ENCODE results near the gene SENP7. TPM values are rescaled to one million over a fixed set of nuclear protein-coding genes. Genes with fewer than 3 reads are reported as not detected.

Gene SENP7
- total RNA-seq, 1 donor from 2014 or later, result 26.0 TPM

DNA sequence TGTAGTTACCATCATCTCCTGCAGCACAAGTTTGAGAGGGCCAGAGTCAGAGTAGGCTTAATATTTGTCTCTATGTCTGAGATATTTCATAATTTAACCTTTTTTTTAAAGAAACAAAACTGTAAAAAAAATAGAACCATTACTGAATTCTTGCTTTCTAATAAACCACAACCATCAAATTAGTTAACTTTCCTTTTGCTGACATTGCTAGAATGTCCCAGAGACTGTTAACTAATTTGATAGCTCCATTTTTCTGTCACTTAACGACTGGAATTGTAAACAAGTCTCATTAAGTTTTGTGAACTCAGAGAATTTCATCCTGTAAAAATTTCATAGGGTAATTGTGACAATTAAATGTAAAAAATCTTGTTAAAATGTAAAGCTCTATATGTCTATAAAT, 228.3 kb downstream of the SENP7 start:
- TF ChIP-seq, protein P1, sequence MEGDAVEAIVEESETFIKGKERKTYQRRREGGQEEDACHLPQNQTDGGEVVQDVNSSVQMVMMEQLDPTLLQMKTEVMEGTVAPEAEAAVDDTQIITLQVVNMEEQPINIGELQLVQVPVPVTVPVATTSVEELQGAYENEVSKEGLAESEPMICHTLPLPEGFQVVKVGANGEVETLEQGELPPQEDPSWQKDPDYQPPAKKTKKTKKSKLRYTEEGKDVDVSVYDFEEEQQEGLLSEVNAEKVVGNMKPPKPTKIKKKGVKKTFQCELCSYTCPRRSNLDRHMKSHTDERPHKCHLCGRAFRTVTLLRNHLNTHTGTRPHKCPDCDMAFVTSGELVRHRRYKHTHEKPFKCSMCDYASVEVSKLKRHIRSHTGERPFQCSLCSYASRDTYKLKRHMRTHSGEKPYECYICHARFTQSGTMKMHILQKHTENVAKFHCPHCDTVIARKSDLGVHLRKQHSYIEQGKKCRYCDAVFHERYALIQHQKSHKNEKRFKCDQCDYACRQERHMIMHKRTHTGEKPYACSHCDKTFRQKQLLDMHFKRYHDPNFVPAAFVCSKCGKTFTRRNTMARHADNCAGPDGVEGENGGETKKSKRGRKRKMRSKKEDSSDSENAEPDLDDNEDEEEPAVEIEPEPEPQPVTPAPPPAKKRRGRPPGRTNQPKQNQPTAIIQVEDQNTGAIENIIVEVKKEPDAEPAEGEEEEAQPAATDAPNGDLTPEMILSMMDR (IDR thresholded peaks at IDR 0.05), result no peak
- Mint-ChIP-seq H3K9me3 (ENCODE audit: unreplicated experiment) (peaks cover 7% of the 10 kb centered on the region), H3K27me3 (ENCODE audit: unreplicated experiment) (no peaks in the 10 kb centered on the region)

GRCh38 chr3:101281521-101282030, 231.4 kb downstream of the SENP7 start:
- Mint-ChIP-seq H3K27me3 (ENCODE audit: unreplicated experiment) (no peaks in the 10 kb centered on the region), H3K4me3 (ENCODE audit: unreplicated experiment) (no peak overlapping the region), H3K36me3 (ENCODE audit: unreplicated experiment) (peaks cover 7% of the 10 kb centered on the region), H3K9me3 (ENCODE audit: unreplicated experiment) (no peaks in the 10 kb centered on the region), H3K4me1 (ENCODE audit: unreplicated experiment) (no peaks in the 10 kb centered on the region), H3K27ac (ENCODE audit: unreplicated experiment) (no peak overlapping the region)
- TF ChIP-seq, protein P1 (IDR thresholded peaks at IDR 0.05), result no peak
- DNase-seq (ENCODE audit: extremely low spot score, unreplicated experiment), result no peak

More for the DNA sequence above, 228.3 kb downstream of the SENP7 start:
- Mint-ChIP-seq H3K27ac (ENCODE audit: unreplicated experiment) (no peak overlapping the region), H3K4me3 (ENCODE audit: unreplicated experiment) (no peak overlapping the region), H3K4me1 (ENCODE audit: unreplicated experiment) (no peaks in the 10 kb centered on the region), H3K36me3 (ENCODE audit: unreplicated experiment) (peaks cover 7% of the 10 kb centered on the region)
- no peak for DNase-seq (ENCODE audit: extremely low spot score, unreplicated experiment)

DNA sequence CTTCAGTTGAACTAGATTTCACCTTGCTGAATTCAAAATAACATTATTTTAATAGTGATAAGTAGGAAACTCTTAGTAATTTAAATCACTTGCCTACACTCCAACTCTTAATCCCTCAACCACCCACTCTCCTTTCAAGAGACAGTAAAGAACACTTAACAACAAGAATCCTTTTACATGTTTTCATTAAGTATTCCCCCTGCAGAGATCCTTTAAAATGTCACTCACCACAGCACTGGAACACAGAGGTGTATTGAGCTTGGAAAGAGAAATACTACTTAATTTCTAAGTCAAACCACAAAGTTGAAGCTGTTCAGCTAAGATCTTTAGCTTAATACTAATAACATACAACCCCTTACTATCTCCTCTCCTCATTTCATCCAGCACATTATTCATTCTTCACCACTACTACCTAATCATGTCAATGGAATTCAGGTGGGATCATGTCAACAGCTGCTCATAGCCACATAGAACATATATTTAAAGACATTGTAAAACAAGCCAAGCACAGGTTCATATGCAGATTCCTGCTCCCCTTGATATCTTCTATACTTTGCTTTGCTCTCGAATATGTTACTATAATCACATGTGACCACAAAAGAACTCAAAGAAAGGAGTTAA, 233.1 kb downstream of the SENP7 start:
- Mint-ChIP-seq H3K4me1 (ENCODE audit: unreplicated experiment) (no peaks in the 10 kb centered on the region), H3K36me3 (ENCODE audit: unreplicated experiment) (peaks cover 17% of the 10 kb centered on the region), H3K9me3 (ENCODE audit: unreplicated experiment) (no peaks in the 10 kb centered on the region), H3K27ac (ENCODE audit: unreplicated experiment) (no peak overlapping the region), H3K4me3 (ENCODE audit: unreplicated experiment) (no peak overlapping the region), H3K27me3 (ENCODE audit: unreplicated experiment) (no peaks in the 10 kb centered on the region)
- no peak for DNase-seq (ENCODE audit: extremely low spot score, unreplicated experiment)
- TF ChIP-seq, protein P1 (IDR thresholded peaks at IDR 0.05), result no peak

- TF ChIP-seq, protein P1 (IDR thresholded peaks at IDR 0.05), result no peak
- Mint-ChIP-seq H3K4me3 (ENCODE audit: unreplicated experiment) (no peak overlapping the region), H3K27ac (ENCODE audit: unreplicated experiment) (no peak overlapping the region), H3K9me3 (ENCODE audit: unreplicated experiment) (no peaks in the 10 kb centered on the region), H3K27me3 (ENCODE audit: unreplicated experiment) (no peaks in the 10 kb centered on the region), H3K4me1 (ENCODE audit: unreplicated experiment) (no peaks in the 10 kb centered on the region), H3K36me3 (ENCODE audit: unreplicated experiment) (peaks cover 18% of the 10 kb centered on the region)
- DNase-seq (ENCODE audit: extremely low spot score, unreplicated experiment), result no peak
Measured at GRCh38 chr3:101279162-101279561, 233.8 kb downstream of the SENP7 start.

- H3K36me3 Mint-ChIP-seq (ENCODE audit: unreplicated experiment), result peaks cover 15% of the 10 kb centered on the region
- no peaks in the 10 kb centered on the region for H3K9me3 Mint-ChIP-seq (ENCODE audit: unreplicated experiment)
- no peak overlapping the region for H3K4me3 Mint-ChIP-seq (ENCODE audit: unreplicated experiment)
- no peak for DNase-seq (ENCODE audit: extremely low spot score, unreplicated experiment)
- TF ChIP-seq, protein P1 (IDR thresholded peaks at IDR 0.05), result no peak
- no peak overlapping the region for H3K27ac Mint-ChIP-seq (ENCODE audit: unreplicated experiment)
- H3K4me1 Mint-ChIP-seq (ENCODE audit: unreplicated experiment), result no peaks in the 10 kb centered on the region
- H3K27me3 Mint-ChIP-seq (ENCODE audit: unreplicated experiment), result no peaks in the 10 kb centered on the region
Measured at GRCh38 chr3:101278727-101279126, 234.3 kb downstream of the SENP7 start.

Other genes starting within 250 kb of the SENP7 start
- gene IMPG2, start 192.6 kb downstream of the SENP7 start, total RNA-seq, result 0.60 and 0.73 TPM in 2 replicates
- 18.2 and 19.7 TPM in 2 replicates for gene TRMT10C, start 48.7 kb upstream of the SENP7 start, total RNA-seq
- gene PCNP, start 61.0 kb upstream of the SENP7 start, total RNA-seq, result 139 and 144 TPM in 2 replicates
- gene ZBTB11, start 163.9 kb upstream of the SENP7 start, total RNA-seq, result 15.3 and 18.2 TPM in 2 replicates
- gene RPL24, start 173.5 kb upstream of the SENP7 start, total RNA-seq, result 989 and 1,036 TPM in 2 replicates
- 10.8 and 12.7 TPM in 2 replicates for gene CEP97, start 211.4 kb upstream of the SENP7 start, total RNA-seq

Data from osteocyte (in vitro differentiated cells).